Measurements from ENCODE around the gene MAP7D1.

Gene MAP7D1

GRCh38 chr1:36128126-36128904 is 27.6 kb upstream of the MAP7D1 start:
- DNase-seq = no peak

- DNase-seq = no peak
Observed at GRCh38 chr1:36128905-36129206, 27.1 kb upstream of the MAP7D1 start.

GRCh38 chr1:36132029-36132428 is 23.9 kb upstream of the MAP7D1 start:
- DNase-seq = no peak

- DNase-seq = no peak
Observed at GRCh38 chr1:36133484-36133883, 22.5 kb upstream of the MAP7D1 start.

- no peak for DNase-seq
Observed at GRCh38 chr1:36134031-36134430, 21.9 kb upstream of the MAP7D1 start.

GRCh38 chr1:36134505-36135329 is 21.2 kb upstream of the MAP7D1 start:
- no peak for DNase-seq

- no peak for DNase-seq
Observed at GRCh38 chr1:36135330-36135667, 20.7 kb upstream of the MAP7D1 start.

DNA sequence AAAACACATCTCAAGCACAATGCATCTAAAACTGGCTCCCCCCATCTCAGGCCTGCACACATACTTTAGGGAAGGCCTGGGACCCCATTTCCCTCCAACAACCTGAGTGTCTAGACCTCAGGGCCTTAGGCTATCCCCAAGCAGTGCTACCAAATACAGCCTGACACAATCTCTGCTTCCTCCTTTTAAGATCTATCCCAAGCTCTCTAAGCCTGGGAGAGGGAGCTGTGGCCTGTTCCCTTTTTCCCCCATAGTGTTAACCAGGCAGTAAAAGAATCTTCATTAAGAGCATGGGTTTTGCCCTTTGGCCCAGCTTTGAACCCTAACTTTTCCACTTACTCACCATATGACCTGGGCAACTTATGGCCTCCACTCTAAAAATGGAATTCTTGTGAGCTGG is 20.2 kb upstream of the MAP7D1 start:
- DNase-seq = no peak

- no peak for DNase-seq
Observed at GRCh38 chr1:36136535-36136934, 19.4 kb upstream of the MAP7D1 start.

DNA sequence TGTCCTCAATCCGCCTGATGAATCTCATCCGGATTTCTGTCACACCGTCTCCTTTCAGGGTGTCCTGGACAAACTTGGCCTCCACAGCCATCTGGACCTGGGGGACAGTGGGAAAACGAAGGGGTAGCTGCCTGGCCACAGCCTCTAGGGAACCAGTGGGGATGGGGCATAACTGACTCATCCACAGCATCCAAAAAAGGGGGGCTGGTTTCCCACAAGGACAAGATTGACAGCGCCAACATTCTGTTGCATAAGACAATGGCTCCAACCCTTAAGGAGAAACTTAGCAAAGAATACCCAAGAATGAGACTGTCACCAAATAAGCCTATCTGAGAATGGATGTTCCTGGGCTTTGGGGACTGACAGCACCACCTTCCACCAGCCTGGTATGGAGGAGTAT is 18.7 kb upstream of the MAP7D1 start:
- no peak for DNase-seq

DNA sequence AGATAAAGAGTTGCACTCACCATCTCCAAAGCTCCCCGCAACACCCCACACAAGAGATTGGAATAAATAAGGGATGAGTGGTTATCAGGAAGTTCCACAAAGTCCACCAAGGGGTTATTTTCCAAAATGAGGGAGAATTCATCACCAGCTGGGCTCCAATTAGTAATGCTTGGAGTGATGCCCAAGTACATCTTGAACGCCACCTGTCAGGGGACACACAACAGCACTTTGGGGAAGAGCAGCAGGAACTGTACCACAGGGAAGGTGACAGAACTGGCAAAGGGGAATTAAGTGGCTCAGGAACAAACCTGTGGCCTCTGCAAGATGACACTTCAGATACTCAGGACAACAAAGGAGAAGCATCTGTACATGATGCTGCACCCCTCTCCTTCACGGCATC is 18.2 kb upstream of the MAP7D1 start:
- no peak for DNase-seq

DNA sequence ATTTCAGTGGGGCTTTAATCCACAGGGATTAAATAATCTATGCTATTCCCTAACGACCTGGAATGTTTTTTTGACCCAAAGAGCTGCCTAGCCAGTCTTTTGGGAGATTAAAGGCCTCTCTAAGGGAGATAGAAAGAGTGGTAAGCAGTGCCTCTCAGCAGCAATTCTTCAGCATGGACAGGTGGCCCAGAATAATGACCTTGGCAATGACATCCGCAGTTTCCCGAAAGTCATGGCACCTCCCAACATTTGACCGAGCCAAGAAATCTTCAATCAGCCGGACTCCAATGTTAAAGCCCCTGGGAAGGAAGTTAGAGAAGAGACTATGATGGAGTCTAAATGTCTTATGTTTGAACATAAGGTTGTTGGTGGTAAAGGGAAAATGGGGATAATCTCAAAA is 16.4 kb upstream of the MAP7D1 start:
- DNase-seq = no peak

GRCh38 chr1:36142121-36142520 is 13.8 kb upstream of the MAP7D1 start:
- DNase-seq = no peak

DNA sequence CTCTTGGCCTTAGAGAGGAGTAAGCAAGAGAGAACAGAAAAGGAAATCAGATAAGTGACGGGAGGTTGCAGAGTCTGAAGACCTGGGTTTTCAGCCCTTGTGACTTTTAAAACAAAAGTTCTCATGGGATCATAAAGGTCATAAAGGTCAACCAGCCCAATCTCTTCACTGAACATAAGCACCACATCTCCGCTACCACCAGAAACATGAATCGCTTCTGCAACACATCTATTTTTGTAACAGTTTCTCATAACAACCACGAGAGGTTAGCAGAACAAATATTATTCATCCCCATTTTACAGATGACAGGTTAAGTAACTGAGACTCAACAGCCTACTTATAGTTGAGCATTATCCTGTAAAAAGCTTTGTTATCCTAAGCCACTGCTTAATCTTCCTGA is 12.5 kb upstream of the MAP7D1 start:
- no peak for DNase-seq

DNA sequence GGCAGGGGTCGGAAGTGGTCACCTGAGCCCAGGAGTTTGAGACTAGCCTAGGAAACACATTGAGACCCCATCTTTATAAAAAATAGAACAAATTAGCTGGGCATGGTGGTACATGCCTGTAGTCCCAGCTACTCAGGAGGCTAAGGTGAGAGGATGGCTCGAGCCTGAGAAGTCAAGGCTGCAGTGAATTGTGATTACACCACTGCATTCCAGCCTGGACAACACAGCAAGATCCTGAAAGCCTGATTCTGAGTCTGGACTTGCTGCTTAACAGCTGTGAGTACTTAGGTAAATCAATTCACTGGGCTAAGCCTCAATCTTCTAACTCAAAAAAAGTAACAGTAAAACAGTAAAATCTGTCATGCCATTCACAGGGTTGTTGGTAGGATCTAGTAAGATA is 11.5 kb upstream of the MAP7D1 start:
- DNase-seq = no peak

DNA sequence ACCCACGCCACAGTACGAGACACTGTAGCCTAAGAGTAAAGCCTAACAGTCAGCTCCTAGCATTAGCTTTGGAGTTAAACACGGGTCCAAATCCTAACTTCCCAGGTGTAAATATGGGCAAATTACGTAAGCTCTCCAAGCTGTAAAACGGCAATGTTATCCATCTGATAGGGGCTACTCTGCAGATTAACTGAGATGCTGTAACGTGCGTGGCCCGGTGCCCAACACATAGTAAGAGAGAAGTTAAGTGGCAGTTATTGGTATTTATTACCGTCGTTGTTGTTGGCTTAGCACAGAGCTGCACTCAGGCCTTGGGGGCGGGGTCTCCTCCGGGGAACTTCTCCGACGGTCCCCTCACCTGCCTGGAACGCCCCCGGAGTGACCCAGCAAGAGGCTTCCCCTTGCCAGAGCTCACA is 7.1 kb upstream of the MAP7D1 start:
- DNase-seq = no peak

GRCh38 chr1:36149237-36149972 is 6.6 kb upstream of the MAP7D1 start, which contains the start of gene TRAPPC3:
Gene TRAPPC3, minus strand, starts transcription at chr1:36149486. Its CDS starts 108 bp downstream, at chr1:36149378.
- peak; percentile 97 for DNase-seq

GRCh38 chr1:36149973-36150295 is 6.0 kb upstream of the MAP7D1 start:
- no peak for DNase-seq

- no peak for DNase-seq
Observed at GRCh38 chr1:36150296-36151133, 5.4 kb upstream of the MAP7D1 start.

- no peak for DNase-seq
Observed at GRCh38 chr1:36151134-36151844, 4.7 kb upstream of the MAP7D1 start.

DNA sequence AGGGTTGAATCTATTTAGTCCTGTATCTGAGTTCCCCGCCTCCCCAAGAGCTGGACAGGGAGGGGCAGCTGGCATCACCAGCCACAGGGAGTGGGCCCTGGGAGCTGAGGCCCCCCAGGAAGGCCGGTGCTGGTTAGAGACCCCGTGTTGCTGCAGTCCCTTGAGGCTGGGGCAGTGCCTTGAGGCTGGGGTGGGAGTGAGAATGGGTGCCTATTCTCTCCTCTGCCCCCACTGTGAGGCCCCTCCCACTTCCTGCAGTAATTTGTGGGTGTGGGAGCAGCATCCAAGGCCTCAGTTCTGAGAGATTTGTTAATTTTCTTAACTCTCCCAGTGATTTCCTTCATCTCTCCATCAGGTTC is 4.1 kb upstream of the MAP7D1 start:
- DNase-seq = no peak

DNA sequence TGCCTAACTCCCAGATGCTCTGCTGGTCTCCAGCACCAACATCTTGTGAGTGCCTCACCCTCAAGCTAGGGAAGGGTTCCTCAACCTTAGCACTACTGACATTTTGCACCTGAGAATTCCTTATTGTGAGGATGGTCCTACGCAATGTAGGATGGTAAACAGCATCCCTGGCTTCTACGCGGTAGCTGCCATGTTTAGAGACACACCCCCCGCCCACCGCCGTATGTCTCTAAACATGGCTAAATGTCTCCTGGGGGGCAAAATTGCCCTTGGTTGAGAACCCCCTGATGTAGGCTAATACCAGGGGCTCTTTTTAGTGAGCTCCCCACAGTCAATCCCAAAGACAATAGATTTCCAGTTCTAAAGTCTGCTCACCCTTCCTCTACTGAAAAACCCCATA is 2.5 kb upstream of the MAP7D1 start:
- DNase-seq = no peak

GRCh38 chr1:36154335-36154734 is 1.6 kb upstream of the MAP7D1 start:
- DNase-seq = no peak

Data from cortex of kidney (tissue), 1 donor.